ENCODE data around the gene CDH10.

Gene CDH10

GRCh38 chr5:24439465-24439864 is 205.3 kb downstream of the CDH10 start:
- TF ChIP-seq CTCF (IDR thresholded peaks at IDR 0.05; ENCODE audit: insufficient read depth, low read depth, low read length, missing control alignments) = no peak
- no peak for DNase-seq (ENCODE audit: low read depth)
- H3K4me3 ChIP-seq (ENCODE audit: low read length) = no peak overlapping the region

Data from epithelial cell of esophagus (primary cell).